ENCODE data around the gene KCNH2. TPM values are rescaled to one million over a fixed set of nuclear protein-coding genes. Genes with fewer than 3 reads are reported as not detected.

KCNH2 gene
- total RNA-seq, 1 experiment from 2014 or later, result 1.8 TPM

GRCh38 chr7:150902078-150903033 lies 75.8 kb downstream of the KCNH2 start:
- Histone ChIP-seq H3K4me1 (ENCODE audit: control insufficient read depth, insufficient read depth, low read length) (peaks cover 11% of the 10 kb centered on the region; the same call in 1 of the 2 replicates), H3K4me3 (ENCODE audit: low read depth in 2 of 2, low read length in 2 of 2) (no peak overlapping the region), H3K36me3 (ENCODE audit: control insufficient read depth, insufficient read depth, low read length) (no peaks in the 10 kb centered on the region), H3K27ac (ENCODE audit: low read length) (no peak overlapping the region), H3K27me3 (ENCODE audit: control insufficient read depth, insufficient read depth, low read length) (no peaks in the 10 kb centered on the region), H3K9me3 (ENCODE audit: control insufficient read depth, insufficient read depth, low read depth, low read length) (no peaks in the 10 kb centered on the region)
- DNase-seq (ENCODE audit: low read depth, low spot score) (no peak), ATAC-seq (no peak; the same call in 1 of the 2 replicates)
- no TSS peak for BruUV-seq (replicated peaks)
- intact Hi-C loops (cut with micrococcal nuclease; ENCODE audit: unreplicated experiment) (no loop called here), in situ Hi-C loops (cut with HindIII; ENCODE audit: low pct_unique_long_range_greater_than_20kb, low sequenced_read_pairs) (no loop called here)
- ChIA-PET POLR2A (no interaction called here), CTCF (no interaction called here)
- TF ChIP-seq TCF7L2 (IDR thresholded peaks at IDR 0.05; ENCODE audit: low read depth, low read length) (no peak), SIN3A (IDR thresholded peaks at IDR 0.05; ENCODE audit: borderline replicate concordance, insufficient read depth, low read depth, low read length) (no peak), REST (IDR thresholded peaks at IDR 0.05; ENCODE audit: insufficient read depth in 1 of 2, low read depth in 2 of 2, low read length in 1 of 2) (no peak)

DNA sequence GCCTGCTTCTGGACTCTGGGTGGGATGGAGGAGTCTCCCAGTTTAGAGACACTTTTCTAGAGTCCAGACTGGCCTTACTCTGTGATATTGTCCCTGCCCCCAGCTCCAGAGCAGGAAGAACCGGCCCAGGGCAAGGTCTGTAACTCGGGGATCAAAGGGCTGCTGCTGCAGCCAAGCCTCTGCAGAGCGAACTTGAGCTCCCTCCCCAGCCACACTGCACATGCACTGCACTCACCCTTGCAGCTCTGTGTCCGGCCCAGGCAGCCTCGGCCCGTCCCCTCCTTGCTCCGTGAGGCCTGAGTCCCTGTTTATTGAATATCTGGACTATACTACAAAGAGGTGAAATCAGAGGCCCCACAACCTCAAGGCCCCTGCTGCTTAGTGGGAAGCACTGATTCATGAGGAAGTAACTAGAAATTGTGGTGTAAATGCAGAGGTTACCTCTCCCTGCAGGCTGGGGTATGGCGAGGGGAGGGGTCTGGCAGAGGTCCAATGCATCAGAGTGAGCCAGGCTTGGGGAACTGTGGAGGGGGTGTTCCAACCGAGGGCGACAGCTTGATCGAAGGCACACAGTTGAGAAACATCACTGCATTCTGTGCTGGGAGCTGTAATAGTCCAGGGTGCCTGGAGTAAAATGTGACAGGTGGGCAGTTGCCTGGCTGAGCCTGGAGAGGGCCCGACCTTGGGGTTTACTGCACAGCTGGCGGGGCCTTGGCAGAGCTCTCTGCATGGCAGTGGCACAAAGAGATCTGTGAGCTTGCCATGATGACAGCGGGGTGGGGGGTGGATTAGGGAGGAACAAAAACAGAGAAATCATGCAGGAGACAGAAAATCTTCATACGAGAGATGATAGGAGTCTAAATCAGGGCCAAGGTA lies 76.7 kb downstream of the KCNH2 start:
- DNase-seq (ENCODE audit: low read depth, low spot score), result no peak
- Histone ChIP-seq H3K4me3 (ENCODE audit: low read depth in 2 of 2, low read length in 2 of 2) (no peak overlapping the region), H3K36me3 (ENCODE audit: control insufficient read depth, insufficient read depth, low read length) (no peaks in the 10 kb centered on the region), H3K27ac (ENCODE audit: low read length) (no peak overlapping the region), H3K4me1 (ENCODE audit: control insufficient read depth, insufficient read depth, low read length) (peaks cover 11% of the 10 kb centered on the region; the same call in 1 of the 2 replicates), H3K27me3 (ENCODE audit: control insufficient read depth, insufficient read depth, low read length) (no peaks in the 10 kb centered on the region), H3K9me3 (ENCODE audit: control insufficient read depth, insufficient read depth, low read depth, low read length) (no peaks in the 10 kb centered on the region)
- ATAC-seq, result no peak
- TF ChIP-seq REST (IDR thresholded peaks at IDR 0.05; ENCODE audit: insufficient read depth in 1 of 2, low read depth in 2 of 2, low read length in 1 of 2) (no peak), TCF7L2 (IDR thresholded peaks at IDR 0.05; ENCODE audit: low read depth, low read length) (no peak), POLR2AphosphoS5 (IDR thresholded peaks at IDR 0.05; ENCODE audit: low read depth, low read length) (no peak), SIN3A (IDR thresholded peaks at IDR 0.05; ENCODE audit: borderline replicate concordance, insufficient read depth, low read depth, low read length) (no peak), CTCF (IDR thresholded peaks at IDR 0.05) (no peak)
- BruUV-seq (replicated peaks), result no TSS peak
- ChIA-PET POLR2A (no interaction called here), CTCF (interaction anchor here (0.6 kb wide), 1 partner anchor 502 kb away, joined by 4 read pairs; no protein-coding TSS in a partner anchor)
- in situ Hi-C loops (cut with HindIII; ENCODE audit: low pct_unique_long_range_greater_than_20kb, low sequenced_read_pairs), result no loop called here
- intact Hi-C loops (cut with micrococcal nuclease; ENCODE audit: unreplicated experiment), result no loop called here
